ENCODE data around the gene MOGAT3. TPM values are rescaled to one million over a fixed set of nuclear protein-coding genes. Genes with fewer than 3 reads are reported as not detected.

The MOGAT3 gene
- total RNA-seq, 1 experiment from 2014 or later = 0.81 TPM

DNA sequence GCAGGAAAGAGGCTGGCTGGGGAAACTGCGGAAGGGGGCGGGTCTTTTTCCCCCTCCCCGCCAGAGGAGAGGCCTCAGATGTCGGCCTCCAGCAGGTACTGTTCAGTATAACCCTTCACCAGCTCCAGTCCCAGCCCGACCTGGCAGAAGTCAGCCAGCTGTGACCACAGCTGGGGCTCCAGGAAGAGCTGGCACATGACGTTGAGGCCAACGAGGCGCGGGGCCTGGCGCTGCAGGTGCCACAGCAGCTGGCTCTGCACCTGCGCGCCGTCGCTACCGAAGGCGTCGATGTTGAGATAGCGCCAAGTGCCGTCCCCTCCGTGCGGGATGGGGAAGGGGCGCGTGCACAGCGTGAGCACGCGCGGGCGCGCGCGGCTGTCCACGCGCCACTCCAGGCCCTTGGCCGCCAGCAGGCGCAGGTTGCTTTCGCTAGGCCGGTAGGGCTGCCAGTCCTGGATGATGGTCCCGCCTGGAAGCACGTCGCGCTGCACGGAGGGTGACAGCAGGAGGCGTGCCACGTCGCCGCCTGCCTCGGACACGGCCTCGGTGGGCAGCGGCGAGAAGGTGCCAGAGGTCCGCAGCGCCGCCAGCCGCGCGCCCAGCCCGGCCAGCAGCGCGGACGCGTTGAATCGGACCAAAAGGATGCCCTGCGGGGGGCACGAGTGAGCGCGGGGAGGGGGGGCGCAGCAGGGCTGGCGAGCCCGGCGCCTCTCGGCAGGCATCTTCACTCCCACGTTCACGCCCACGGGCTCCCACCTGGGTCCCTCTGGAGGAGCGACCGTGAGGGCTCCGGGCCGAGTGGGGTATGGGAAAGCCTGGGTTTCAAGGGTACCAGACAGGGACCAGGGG lies 28.6 kb downstream of the MOGAT3 start (continued):
- TF ChIP-seq, protein P1, sequence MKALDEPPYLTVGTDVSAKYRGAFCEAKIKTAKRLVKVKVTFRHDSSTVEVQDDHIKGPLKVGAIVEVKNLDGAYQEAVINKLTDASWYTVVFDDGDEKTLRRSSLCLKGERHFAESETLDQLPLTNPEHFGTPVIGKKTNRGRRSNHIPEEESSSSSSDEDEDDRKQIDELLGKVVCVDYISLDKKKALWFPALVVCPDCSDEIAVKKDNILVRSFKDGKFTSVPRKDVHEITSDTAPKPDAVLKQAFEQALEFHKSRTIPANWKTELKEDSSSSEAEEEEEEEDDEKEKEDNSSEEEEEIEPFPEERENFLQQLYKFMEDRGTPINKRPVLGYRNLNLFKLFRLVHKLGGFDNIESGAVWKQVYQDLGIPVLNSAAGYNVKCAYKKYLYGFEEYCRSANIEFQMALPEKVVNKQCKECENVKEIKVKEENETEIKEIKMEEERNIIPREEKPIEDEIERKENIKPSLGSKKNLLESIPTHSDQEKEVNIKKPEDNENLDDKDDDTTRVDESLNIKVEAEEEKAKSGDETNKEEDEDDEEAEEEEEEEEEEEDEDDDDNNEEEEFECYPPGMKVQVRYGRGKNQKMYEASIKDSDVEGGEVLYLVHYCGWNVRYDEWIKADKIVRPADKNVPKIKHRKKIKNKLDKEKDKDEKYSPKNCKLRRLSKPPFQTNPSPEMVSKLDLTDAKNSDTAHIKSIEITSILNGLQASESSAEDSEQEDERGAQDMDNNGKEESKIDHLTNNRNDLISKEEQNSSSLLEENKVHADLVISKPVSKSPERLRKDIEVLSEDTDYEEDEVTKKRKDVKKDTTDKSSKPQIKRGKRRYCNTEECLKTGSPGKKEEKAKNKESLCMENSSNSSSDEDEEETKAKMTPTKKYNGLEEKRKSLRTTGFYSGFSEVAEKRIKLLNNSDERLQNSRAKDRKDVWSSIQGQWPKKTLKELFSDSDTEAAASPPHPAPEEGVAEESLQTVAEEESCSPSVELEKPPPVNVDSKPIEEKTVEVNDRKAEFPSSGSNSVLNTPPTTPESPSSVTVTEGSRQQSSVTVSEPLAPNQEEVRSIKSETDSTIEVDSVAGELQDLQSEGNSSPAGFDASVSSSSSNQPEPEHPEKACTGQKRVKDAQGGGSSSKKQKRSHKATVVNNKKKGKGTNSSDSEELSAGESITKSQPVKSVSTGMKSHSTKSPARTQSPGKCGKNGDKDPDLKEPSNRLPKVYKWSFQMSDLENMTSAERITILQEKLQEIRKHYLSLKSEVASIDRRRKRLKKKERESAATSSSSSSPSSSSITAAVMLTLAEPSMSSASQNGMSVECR (CRISPR knock-in tag; IDR thresholded peaks at IDR 0.05; ENCODE audit: borderline replicate concordance) = peak; percentile 93
- TF ChIP-seq, protein P2, sequence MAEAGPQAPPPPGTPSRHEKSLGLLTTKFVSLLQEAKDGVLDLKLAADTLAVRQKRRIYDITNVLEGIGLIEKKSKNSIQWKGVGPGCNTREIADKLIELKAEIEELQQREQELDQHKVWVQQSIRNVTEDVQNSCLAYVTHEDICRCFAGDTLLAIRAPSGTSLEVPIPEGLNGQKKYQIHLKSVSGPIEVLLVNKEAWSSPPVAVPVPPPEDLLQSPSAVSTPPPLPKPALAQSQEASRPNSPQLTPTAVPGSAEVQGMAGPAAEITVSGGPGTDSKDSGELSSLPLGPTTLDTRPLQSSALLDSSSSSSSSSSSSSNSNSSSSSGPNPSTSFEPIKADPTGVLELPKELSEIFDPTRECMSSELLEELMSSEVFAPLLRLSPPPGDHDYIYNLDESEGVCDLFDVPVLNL (CRISPR knock-in tag; IDR thresholded peaks at IDR 0.05; ENCODE audit: borderline replicate concordance, low read depth) = no peak
- TF ChIP-seq, protein P3, sequence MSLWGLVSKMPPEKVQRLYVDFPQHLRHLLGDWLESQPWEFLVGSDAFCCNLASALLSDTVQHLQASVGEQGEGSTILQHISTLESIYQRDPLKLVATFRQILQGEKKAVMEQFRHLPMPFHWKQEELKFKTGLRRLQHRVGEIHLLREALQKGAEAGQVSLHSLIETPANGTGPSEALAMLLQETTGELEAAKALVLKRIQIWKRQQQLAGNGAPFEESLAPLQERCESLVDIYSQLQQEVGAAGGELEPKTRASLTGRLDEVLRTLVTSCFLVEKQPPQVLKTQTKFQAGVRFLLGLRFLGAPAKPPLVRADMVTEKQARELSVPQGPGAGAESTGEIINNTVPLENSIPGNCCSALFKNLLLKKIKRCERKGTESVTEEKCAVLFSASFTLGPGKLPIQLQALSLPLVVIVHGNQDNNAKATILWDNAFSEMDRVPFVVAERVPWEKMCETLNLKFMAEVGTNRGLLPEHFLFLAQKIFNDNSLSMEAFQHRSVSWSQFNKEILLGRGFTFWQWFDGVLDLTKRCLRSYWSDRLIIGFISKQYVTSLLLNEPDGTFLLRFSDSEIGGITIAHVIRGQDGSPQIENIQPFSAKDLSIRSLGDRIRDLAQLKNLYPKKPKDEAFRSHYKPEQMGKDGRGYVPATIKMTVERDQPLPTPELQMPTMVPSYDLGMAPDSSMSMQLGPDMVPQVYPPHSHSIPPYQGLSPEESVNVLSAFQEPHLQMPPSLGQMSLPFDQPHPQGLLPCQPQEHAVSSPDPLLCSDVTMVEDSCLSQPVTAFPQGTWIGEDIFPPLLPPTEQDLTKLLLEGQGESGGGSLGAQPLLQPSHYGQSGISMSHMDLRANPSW (CRISPR knock-in tag; conservative IDR thresholded peaks at IDR 0.05; ENCODE audit: low read depth) = no peak
- TF ChIP-seq RELA (CRISPR knock-in tag; IDR thresholded peaks at IDR 0.05; ENCODE audit: borderline replicate concordance) = no peak
- TF ChIP-seq, protein P4, sequence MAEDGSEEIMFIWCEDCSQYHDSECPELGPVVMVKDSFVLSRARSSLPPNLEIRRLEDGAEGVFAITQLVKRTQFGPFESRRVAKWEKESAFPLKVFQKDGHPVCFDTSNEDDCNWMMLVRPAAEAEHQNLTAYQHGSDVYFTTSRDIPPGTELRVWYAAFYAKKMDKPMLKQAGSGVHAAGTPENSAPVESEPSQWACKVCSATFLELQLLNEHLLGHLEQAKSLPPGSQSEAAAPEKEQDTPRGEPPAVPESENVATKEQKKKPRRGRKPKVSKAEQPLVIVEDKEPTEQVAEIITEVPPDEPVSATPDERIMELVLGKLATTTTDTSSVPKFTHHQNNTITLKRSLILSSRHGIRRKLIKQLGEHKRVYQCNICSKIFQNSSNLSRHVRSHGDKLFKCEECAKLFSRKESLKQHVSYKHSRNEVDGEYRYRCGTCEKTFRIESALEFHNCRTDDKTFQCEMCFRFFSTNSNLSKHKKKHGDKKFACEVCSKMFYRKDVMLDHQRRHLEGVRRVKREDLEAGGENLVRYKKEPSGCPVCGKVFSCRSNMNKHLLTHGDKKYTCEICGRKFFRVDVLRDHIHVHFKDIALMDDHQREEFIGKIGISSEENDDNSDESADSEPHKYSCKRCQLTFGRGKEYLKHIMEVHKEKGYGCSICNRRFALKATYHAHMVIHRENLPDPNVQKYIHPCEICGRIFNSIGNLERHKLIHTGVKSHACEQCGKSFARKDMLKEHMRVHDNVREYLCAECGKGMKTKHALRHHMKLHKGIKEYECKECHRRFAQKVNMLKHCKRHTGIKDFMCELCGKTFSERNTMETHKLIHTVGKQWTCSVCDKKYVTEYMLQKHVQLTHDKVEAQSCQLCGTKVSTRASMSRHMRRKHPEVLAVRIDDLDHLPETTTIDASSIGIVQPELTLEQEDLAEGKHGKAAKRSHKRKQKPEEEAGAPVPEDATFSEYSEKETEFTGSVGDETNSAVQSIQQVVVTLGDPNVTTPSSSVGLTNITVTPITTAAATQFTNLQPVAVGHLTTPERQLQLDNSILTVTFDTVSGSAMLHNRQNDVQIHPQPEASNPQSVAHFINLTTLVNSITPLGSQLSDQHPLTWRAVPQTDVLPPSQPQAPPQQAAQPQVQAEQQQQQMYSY (CRISPR knock-in tag; IDR thresholded peaks at IDR 0.05) = peak; percentile 58; the same call in 1 of the 2 replicates
- TF ChIP-seq GTF2I (CRISPR knock-in tag; conservative IDR thresholded peaks at IDR 0.05) = no peak
- TF ChIP-seq TEAD4 (CRISPR knock-in tag; IDR thresholded peaks at IDR 0.05) = no peak
- TF ChIP-seq, protein P5, sequence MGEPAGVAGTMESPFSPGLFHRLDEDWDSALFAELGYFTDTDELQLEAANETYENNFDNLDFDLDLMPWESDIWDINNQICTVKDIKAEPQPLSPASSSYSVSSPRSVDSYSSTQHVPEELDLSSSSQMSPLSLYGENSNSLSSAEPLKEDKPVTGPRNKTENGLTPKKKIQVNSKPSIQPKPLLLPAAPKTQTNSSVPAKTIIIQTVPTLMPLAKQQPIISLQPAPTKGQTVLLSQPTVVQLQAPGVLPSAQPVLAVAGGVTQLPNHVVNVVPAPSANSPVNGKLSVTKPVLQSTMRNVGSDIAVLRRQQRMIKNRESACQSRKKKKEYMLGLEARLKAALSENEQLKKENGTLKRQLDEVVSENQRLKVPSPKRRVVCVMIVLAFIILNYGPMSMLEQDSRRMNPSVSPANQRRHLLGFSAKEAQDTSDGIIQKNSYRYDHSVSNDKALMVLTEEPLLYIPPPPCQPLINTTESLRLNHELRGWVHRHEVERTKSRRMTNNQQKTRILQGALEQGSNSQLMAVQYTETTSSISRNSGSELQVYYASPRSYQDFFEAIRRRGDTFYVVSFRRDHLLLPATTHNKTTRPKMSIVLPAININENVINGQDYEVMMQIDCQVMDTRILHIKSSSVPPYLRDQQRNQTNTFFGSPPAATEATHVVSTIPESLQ (CRISPR knock-in tag; IDR thresholded peaks at IDR 0.05) = no peak
- no peak for TF ChIP-seq NR1H2 (CRISPR knock-in tag; IDR thresholded peaks at IDR 0.05)
- TF ChIP-seq, protein P6, sequence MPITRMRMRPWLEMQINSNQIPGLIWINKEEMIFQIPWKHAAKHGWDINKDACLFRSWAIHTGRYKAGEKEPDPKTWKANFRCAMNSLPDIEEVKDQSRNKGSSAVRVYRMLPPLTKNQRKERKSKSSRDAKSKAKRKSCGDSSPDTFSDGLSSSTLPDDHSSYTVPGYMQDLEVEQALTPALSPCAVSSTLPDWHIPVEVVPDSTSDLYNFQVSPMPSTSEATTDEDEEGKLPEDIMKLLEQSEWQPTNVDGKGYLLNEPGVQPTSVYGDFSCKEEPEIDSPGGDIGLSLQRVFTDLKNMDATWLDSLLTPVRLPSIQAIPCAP (CRISPR knock-in tag; IDR thresholded peaks at IDR 0.05) = no peak
- TF ChIP-seq ESRRA (CRISPR knock-in tag; IDR thresholded peaks at IDR 0.05; ENCODE audit: borderline replicate concordance) = no peak
- peak; percentile 16; the same call in 1 of the 2 replicates for TF ChIP-seq FOXK1 (CRISPR knock-in tag; IDR thresholded peaks at IDR 0.05)
- TF ChIP-seq, protein P7, sequence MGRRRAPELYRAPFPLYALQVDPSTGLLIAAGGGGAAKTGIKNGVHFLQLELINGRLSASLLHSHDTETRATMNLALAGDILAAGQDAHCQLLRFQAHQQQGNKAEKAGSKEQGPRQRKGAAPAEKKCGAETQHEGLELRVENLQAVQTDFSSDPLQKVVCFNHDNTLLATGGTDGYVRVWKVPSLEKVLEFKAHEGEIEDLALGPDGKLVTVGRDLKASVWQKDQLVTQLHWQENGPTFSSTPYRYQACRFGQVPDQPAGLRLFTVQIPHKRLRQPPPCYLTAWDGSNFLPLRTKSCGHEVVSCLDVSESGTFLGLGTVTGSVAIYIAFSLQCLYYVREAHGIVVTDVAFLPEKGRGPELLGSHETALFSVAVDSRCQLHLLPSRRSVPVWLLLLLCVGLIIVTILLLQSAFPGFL (CRISPR knock-in tag; IDR thresholded peaks at IDR 0.05; ENCODE audit: borderline replicate concordance) = no peak
- TF ChIP-seq, protein P8, sequence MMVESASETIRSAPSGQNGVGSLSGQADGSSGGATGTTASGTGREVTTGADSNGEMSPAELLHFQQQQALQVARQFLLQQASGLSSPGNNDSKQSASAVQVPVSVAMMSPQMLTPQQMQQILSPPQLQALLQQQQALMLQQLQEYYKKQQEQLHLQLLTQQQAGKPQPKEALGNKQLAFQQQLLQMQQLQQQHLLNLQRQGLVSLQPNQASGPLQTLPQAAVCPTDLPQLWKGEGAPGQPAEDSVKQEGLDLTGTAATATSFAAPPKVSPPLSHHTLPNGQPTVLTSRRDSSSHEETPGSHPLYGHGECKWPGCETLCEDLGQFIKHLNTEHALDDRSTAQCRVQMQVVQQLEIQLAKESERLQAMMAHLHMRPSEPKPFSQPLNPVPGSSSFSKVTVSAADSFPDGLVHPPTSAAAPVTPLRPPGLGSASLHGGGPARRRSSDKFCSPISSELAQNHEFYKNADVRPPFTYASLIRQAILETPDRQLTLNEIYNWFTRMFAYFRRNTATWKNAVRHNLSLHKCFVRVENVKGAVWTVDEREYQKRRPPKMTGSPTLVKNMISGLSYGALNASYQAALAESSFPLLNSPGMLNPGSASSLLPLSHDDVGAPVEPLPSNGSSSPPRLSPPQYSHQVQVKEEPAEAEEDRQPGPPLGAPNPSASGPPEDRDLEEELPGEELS (CRISPR knock-in tag; IDR thresholded peaks at IDR 0.05) = peak; percentile 7; the same call in 1 of the 2 replicates
